Bronchial epithelial cell (primary cell): ENCODE results near the gene SLIT3. TPM values are rescaled to one million over a fixed set of nuclear protein-coding genes. Genes with fewer than 3 reads are reported as not detected.

Experiments used
- DNase-seq: peaks from one replicate; pipeline ENCODE4 v3.0.0-alpha.2; 2010; ENCODE audit warnings: low read depth
- FAIRE-seq: peaks from 2 replicates; lab custom pipeline; 2011; peaks lifted over from hg19 to GRCh38; lab: Jason Lieb, UNC
- H3K27me3 ChIP-seq: 2 replicates; pipeline ENCODE4 v1.5.1; 2011; ENCODE audit warnings: low read length; ENCODE audit not compliant: control insufficient read depth, insufficient read depth
- H3K36me3 ChIP-seq: 2 replicates; pipeline ENCODE4 v1.5.1; 2011; ENCODE audit warnings: low read length; ENCODE audit not compliant: control insufficient read depth, insufficient read depth
- H3K4me3 ChIP-seq: 2 replicates; pipeline ENCODE4 v1.5.1; 2011; ENCODE audit warnings: mild to moderate bottlenecking, low read depth, low read length, control low read depth
- total RNA-seq: library from RNA; depleted of rRNA; stranded (reverse); fragments of >200 nt; gene quantifications from 2 replicates; pipeline ENCODE4 v1.2.1, GENCODE V29; 2014
- TF ChIP-seq, protein P1 (sequence below): IDR thresholded peaks from 2 replicates; pipeline ENCODE4 v1.5.1; 2011; ENCODE audit warnings: mild to moderate bottlenecking, moderate library complexity, low read length, control low read depth, inconsistent platforms; ENCODE audit not compliant: insufficient read depth, severe bottlenecking

Gene SLIT3
- total RNA-seq, 1 donor from 2014 or later = 0.79 TPM

DNA sequence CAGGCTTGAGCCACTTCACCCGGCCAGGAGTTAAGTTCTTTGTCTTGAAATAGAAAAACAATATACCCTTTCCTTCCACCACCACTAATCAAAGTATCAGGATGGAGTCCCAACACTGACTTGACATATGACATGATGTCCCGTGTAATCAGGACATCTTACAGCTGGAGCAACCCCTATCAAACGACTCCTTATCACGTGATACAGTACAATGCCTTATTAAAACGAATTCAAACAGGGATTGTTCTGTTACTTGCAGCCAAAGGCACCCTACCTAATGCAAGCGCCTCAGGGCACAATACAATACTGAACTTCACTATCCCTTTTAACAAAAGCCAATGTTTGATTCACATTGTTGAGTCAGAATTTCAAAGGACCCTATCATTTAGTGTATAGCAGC lies 261.3 kb downstream of the SLIT3 start:
- Histone ChIP-seq H3K27me3 (peaks cover 2% of the 10 kb centered on the region), H3K4me3 (no peak overlapping the region), H3K36me3 (no peaks in the 10 kb centered on the region)
- TF ChIP-seq, protein P1, sequence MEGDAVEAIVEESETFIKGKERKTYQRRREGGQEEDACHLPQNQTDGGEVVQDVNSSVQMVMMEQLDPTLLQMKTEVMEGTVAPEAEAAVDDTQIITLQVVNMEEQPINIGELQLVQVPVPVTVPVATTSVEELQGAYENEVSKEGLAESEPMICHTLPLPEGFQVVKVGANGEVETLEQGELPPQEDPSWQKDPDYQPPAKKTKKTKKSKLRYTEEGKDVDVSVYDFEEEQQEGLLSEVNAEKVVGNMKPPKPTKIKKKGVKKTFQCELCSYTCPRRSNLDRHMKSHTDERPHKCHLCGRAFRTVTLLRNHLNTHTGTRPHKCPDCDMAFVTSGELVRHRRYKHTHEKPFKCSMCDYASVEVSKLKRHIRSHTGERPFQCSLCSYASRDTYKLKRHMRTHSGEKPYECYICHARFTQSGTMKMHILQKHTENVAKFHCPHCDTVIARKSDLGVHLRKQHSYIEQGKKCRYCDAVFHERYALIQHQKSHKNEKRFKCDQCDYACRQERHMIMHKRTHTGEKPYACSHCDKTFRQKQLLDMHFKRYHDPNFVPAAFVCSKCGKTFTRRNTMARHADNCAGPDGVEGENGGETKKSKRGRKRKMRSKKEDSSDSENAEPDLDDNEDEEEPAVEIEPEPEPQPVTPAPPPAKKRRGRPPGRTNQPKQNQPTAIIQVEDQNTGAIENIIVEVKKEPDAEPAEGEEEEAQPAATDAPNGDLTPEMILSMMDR = no peak
- DNase-seq = no peak
- FAIRE-seq = no peak

DNA sequence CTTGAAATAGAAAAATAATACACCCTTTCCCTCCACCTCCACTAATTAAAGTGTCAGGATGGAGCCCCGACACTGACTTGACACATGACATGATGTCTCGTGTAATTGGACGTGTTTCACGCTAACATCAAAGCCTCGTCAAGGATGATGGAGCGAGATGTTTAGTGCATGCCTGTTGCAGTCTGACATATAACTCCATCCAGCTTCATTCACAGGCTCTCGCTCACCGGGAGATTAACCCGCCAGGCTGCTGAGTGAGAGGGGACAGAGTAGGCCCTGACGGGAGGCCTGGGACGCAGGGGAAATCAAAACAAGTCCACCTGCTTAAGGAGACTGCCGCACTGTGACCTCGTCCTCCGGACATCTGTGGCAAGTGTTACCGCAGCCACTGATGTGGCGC lies 263.5 kb downstream of the SLIT3 start:
- peaks cover 2% of the 10 kb centered on the region for H3K27me3 ChIP-seq
- no peak for DNase-seq

DNA sequence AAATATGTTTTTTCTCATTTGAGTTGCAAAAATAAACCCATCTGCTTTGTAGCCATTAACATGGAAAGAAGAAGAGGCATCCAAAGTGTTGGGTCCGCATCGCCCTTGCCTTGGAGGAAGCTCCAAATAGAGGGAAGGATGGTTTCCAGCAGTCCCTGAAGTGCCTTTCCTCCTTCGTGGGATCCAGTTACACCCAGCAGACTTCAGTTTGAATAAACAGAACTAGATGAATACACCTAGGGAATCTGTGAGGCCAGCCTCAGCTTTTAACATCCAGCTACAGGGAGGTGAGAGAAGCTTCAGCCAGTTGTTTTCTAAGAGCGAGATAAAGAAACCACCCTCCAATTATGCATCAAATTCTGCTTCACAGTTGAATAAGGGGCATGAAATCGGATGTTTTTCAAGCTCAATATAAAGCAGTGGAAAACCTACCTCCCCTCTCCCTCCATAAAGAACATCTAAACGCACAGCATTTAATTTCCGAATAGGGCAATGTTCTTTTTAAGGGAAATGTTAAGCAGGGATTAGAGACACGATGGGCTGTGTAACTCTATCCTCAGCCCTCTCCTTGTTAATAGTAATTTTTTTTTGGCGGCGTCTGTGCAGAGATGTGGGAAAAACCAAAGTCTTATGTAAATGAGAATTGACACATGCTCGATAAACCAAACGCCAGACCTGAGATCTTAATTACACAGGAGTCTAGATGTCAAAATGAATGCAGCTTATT lies 264.7 kb downstream of the SLIT3 start:
- FAIRE-seq (no peak), DNase-seq (no peak)
- Histone ChIP-seq H3K36me3 (no peaks in the 10 kb centered on the region), H3K27me3 (peaks cover 2% of the 10 kb centered on the region), H3K4me3 (no peak overlapping the region)
- TF ChIP-seq, protein P1 = no peak

More for the DNA sequence above, 263.5 kb downstream of the SLIT3 start:
- TF ChIP-seq, protein P1 = no peak
- Histone ChIP-seq H3K4me3 (no peak overlapping the region), H3K36me3 (no peaks in the 10 kb centered on the region)
- no peak for FAIRE-seq

DNA sequence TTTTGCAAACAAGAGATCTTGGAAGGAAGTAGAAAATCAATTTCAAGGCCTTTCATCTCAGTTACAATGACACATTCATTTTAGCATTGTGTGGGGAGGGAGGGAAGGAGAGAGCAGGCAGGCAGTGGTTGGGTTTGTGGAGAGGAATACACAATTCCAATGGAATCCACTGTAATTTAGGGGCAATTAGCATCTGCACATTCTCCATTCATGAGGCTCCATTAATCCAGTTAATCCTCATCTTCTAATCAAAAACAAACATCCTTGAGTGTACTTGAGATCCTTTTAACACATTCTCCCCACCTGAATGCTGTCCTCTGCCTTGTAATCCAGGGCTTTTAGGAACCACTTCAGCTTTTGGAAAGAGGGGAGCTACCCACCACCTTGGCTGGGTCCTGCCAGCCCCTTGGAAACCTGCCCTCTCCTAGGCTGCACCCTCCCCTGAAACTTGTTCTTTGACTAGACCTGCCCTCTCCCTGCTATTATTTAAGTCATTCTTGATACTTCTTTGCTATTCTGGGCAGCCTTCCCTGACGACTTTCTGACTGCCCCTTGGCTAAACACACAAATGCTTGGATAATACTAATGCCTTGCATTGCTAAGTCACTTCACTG lies 271.2 kb downstream of the SLIT3 start:
- Histone ChIP-seq H3K36me3 (no peaks in the 10 kb centered on the region), H3K4me3 (no peak overlapping the region), H3K27me3 (no peaks in the 10 kb centered on the region)
- TF ChIP-seq, protein P1 = no peak
- no peak for DNase-seq
- no peak for FAIRE-seq

DNA sequence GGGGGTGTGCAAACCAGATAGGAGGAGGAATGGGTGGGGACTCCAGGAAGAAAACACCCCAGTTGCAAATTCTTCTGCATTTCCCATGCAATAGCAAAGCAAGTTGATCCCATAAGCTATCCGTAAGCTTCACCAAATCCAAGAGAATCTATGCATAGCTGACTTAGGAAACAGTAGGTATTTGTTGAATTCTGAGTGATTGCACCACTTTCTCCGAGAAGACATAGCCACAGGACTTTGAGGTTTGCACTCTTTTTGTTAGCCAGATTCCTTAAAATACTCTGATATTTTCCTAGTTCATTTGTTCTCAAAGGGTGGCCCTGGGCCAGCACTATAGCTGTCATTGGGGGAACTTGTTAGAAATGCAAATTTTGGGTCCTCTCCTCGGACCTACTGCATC lies 271.9 kb downstream of the SLIT3 start:
- H3K36me3 ChIP-seq = no peaks in the 10 kb centered on the region
- no peak for FAIRE-seq
- H3K27me3 ChIP-seq = no peaks in the 10 kb centered on the region
- H3K4me3 ChIP-seq = no peak overlapping the region
- TF ChIP-seq, protein P1 = no peak
- no peak for DNase-seq
